NCI-H510A treated with DMSO at 0.1 percent for 48 hours (cell line): ENCODE data around the gene LGR4.
"Not testable (repeated sequence)": the region's sequence is repeated elsewhere in the genome, so short reads cannot be mapped to it uniquely, and the experiment has no call there.

ENCODE experiments used
- DNase-seq: peaks from one replicate; lab custom pipeline; 2025; lab: John Stamatoyannopoulos, UW

The LGR4 gene

GRCh38 chr11:27348340-27348873, 124.2 kb downstream of the LGR4 start:
- DNase-seq, result peak; percentile 54

- DNase-seq, result peak; percentile 54
These were observed 124.9 kb downstream of the LGR4 start for GRCh38 chr11:27347359-27348339.

GRCh38 chr11:27339941-27340340, 132.6 kb downstream of the LGR4 start:
- no peak for DNase-seq

GRCh38 chr11:27334764-27335163, 137.8 kb downstream of the LGR4 start:
- not testable (repeated sequence) for DNase-seq

- no peak for DNase-seq
These were observed 140.6 kb downstream of the LGR4 start for GRCh38 chr11:27331981-27332380.

- no peak for DNase-seq
These were observed 141.8 kb downstream of the LGR4 start for GRCh38 chr11:27330633-27331270.

GRCh38 chr11:27329867-27330632, 142.5 kb downstream of the LGR4 start:
- DNase-seq, result no peak

- no peak for DNase-seq
These were observed 144.0 kb downstream of the LGR4 start for GRCh38 chr11:27328614-27329013.

GRCh38 chr11:27327064-27327463, 145.5 kb downstream of the LGR4 start:
- not testable (repeated sequence) for DNase-seq

- DNase-seq, result not testable (repeated sequence)
These were observed 150.4 kb downstream of the LGR4 start for GRCh38 chr11:27322196-27322595.

GRCh38 chr11:27321340-27321739, 151.2 kb downstream of the LGR4 start:
- DNase-seq, result peak; percentile 1

- no peak for DNase-seq
These were observed 153.5 kb downstream of the LGR4 start for GRCh38 chr11:27319072-27319471.

GRCh38 chr11:27317751-27318150, 154.8 kb downstream of the LGR4 start:
- no peak for DNase-seq
